GM12878 (cell line): ENCODE data around the gene ANK2. TPM values are rescaled to one million over a fixed set of nuclear protein-coding genes. Genes with fewer than 3 reads are reported as not detected.

Experiments
- ATAC-seq: fragments of 200-7000 bp; cut with Tn5 transposase; 3 replicates; pipeline ENCODE4 v1.9.1; 2020; ENCODE audit warnings: mild to moderate bottlenecking, moderate library complexity
- BruUV-seq: library from RNA; stranded (reverse); fragments of 400-500 nt; replicated peaks from 2 replicates; lab custom pipeline; 2021; lab: Mats Ljungman, UMichigan
- CTCF ChIA-PET: fragments of 300-600 bp; sonication (Branson Sonifier 250); formaldehyde crosslinking; extraction: SDS; loops from one replicate; lab custom pipeline; 2021; ENCODE audit warnings: inconsistent platforms; lab: Yijun Ruan, JAX
- POLR2A ChIA-PET: fragments of 350-600 bp; formaldehyde crosslinking; extraction: SDS; loops from one replicate; lab custom pipeline; 2021; ENCODE audit warnings: inconsistent platforms; lab: Charles Lee
- RAD21 ChIA-PET: fragments of 300-600 bp; sonication (Branson Sonifier 250); formaldehyde crosslinking; loops from one replicate; lab custom pipeline; 2023; ENCODE audit warnings: antibody characterized with exemption; ENCODE audit not compliant: unreplicated experiment; lab: Charles Lee
- SMC1A ChIA-PET: fragments of 300-600 bp; sonication (Branson Sonifier 250); formaldehyde crosslinking; loops from one replicate; lab custom pipeline; 2023; ENCODE audit not compliant: unreplicated experiment, uncharacterized antibody; lab: Charles Lee
- DNase-seq: peaks from one replicate; pipeline ENCODE4 v3.0.0-alpha.2; 2011; ENCODE audit warnings: low read depth, low spot score
- FAIRE-seq: peaks from 3 replicates; lab custom pipeline; 2011; peaks lifted over from hg19 to GRCh38; lab: Jason Lieb, UNC
- H2AFZ ChIP-seq: 2 replicates; pipeline ENCODE4 v1.6.0; 2011; ENCODE audit warnings: low read depth, low read length, control low read depth; ENCODE audit not compliant: control insufficient read depth
- H3K27ac ChIP-seq: 2 replicates; pipeline ENCODE4 v1.5.1; 2011; ENCODE audit warnings: control low read depth; ENCODE audit not compliant: control insufficient read depth, insufficient read depth
- H3K27me3 ChIP-seq, 2 experiments: replicated peaks in 1 of 2; 2 replicates each; pipeline versions ENCODE4 v1.6.0 to v1.6.1; 2011; ENCODE audit warnings: low read length in 1 of 2; ENCODE audit not compliant: control insufficient read depth in 2 of 2, insufficient read depth in 2 of 2
- H3K36me3 ChIP-seq, 2 experiments: 2 replicates each; pipeline ENCODE4 v1.5.1; 2011; ENCODE audit warnings: low read length in 1 of 2; ENCODE audit not compliant: control insufficient read depth in 2 of 2, insufficient read depth in 2 of 2
- H3K4me1 ChIP-seq: 2 replicates; pipeline ENCODE4 v1.6.1; 2011; ENCODE audit warnings: mild to moderate bottlenecking, low read length, moderate library complexity, mixed read lengths; ENCODE audit not compliant: control insufficient read depth, insufficient read depth
- H3K4me2 ChIP-seq: 2 replicates; pipeline ENCODE4 v1.6.0; 2011; ENCODE audit warnings: control low read depth; ENCODE audit not compliant: control insufficient read depth, insufficient read depth
- H3K4me3 ChIP-seq: fragments of 200-600 bp; sonication (generic); 2 replicates; pipeline ENCODE4 v1.5.1; 2016
- H3K79me2 ChIP-seq: 2 replicates; pipeline ENCODE4 v1.6.0; 2011; ENCODE audit warnings: low read length; ENCODE audit not compliant: control insufficient read depth, insufficient read depth
- H3K9ac ChIP-seq: 2 replicates; pipeline ENCODE4 v1.8.0; 2011; ENCODE audit warnings: low read length, control low read depth, mixed read lengths; ENCODE audit not compliant: control insufficient read depth, insufficient read depth
- H3K9me3 ChIP-seq: replicated peaks from 3 replicates; pipeline ENCODE4 v1.5.1; 2011; ENCODE audit warnings: mild to moderate bottlenecking, low read length; ENCODE audit not compliant: control insufficient read depth, insufficient read depth
- H4K20me1 ChIP-seq: 2 replicates; pipeline ENCODE4 v1.6.0; 2011; ENCODE audit not compliant: control insufficient read depth, insufficient read depth
- BCL3 ChIP-seq: IDR thresholded peaks from 2 replicates; pipeline ENCODE4 v1.6.1; 2011; ENCODE audit warnings: borderline replicate concordance, low read depth, mild to moderate bottlenecking, moderate library complexity, low read length; ENCODE audit not compliant: insufficient read depth, poor library complexity, severe bottlenecking
- CBFB ChIP-seq: IDR thresholded peaks from 2 replicates; pipeline ENCODE4 v1.6.1; 2016; ENCODE audit warnings: antibody characterized with exemption, low read depth
- CHD2 ChIP-seq: IDR thresholded peaks from 2 replicates; pipeline ENCODE4 v1.6.1; 2011; ENCODE audit warnings: low read depth, low read length, improper control_type of control experiment, borderline replicate concordance
- EP300 ChIP-seq, 2 experiments: fragments of 150-350 bp in 1 of 2; IDR thresholded peaks; 2 replicates each; pipeline ENCODE4 v1.6.1; 2011 to 2012; ENCODE audit warnings: low read depth in 2 of 2, low read length in 2 of 2, borderline replicate concordance in 1 of 2, improper control_type of control experiment in 1 of 2, inconsistent platforms in 1 of 2; ENCODE audit not compliant: control insufficient read depth in 1 of 2
- ETV6 ChIP-seq, 2 experiments: fragments of 450-650 bp in 1 of 2; IDR thresholded peaks in 1 of 2; conservative IDR thresholded peaks in 1 of 2; 2 replicates each; pipeline ENCODE4 v1.6.1; 2014; ENCODE audit warnings: antibody characterized with exemption in 1 of 2, borderline replicate concordance in 1 of 2, low read depth in 1 of 2, mild to moderate bottlenecking in 1 of 2, moderate library complexity in 1 of 2
- EZH2 ChIP-seq: IDR thresholded peaks from 2 replicates; pipeline ENCODE4 v1.6.1; 2012; ENCODE audit warnings: low read depth, mild to moderate bottlenecking, control low read depth, inconsistent platforms, low read length, borderline replicate concordance; ENCODE audit not compliant: control insufficient read depth
- GABPA ChIP-seq: IDR thresholded peaks from 2 replicates; pipeline ENCODE4 v1.6.1; 2014; ENCODE audit warnings: antibody characterized with exemption, low read depth, mild to moderate bottlenecking, inconsistent platforms
- KAT2A ChIP-seq: conservative IDR thresholded peaks from 2 replicates; pipeline ENCODE4 v1.6.1; 2011; ENCODE audit warnings: low read depth, low read length; ENCODE audit not compliant: control insufficient read depth
- NBN ChIP-seq: fragments of 450-650 bp; IDR thresholded peaks from 2 replicates; pipeline ENCODE4 v1.6.1; 2016
- NFYA ChIP-seq: IDR thresholded peaks from 2 replicates; pipeline ENCODE4 v1.6.1; 2011; ENCODE audit warnings: low read depth, mild to moderate bottlenecking, low read length, improper control_type of control experiment, borderline replicate concordance
- RBBP5 ChIP-seq: fragments of 200-600 bp; sonication (generic); conservative IDR thresholded peaks from 2 replicates; pipeline ENCODE4 v1.6.1; 2016
- RFX5 ChIP-seq: IDR thresholded peaks from 2 replicates; pipeline ENCODE4 v1.6.1; 2011; ENCODE audit warnings: low read depth, low read length, improper control_type of control experiment
- SIN3A ChIP-seq: IDR thresholded peaks from 2 replicates; pipeline ENCODE4 v1.6.1; 2012; ENCODE audit warnings: low read depth, low read length, improper control_type of control experiment
- SIX5 ChIP-seq: IDR thresholded peaks from 2 replicates; pipeline ENCODE4 v1.6.1; 2011; ENCODE audit warnings: mild to moderate bottlenecking, low read depth, low read length, moderate library complexity; ENCODE audit not compliant: severe bottlenecking
- SUZ12 ChIP-seq: fragments of 200-600 bp; sonication (generic); IDR thresholded peaks from one replicate; pipeline ENCODE4 v1.6.1; 2018; ENCODE audit warnings: antibody characterized with exemption, mild to moderate bottlenecking; ENCODE audit not compliant: unreplicated experiment
- ZNF687 ChIP-seq: fragments of 450-650 bp; IDR thresholded peaks from 2 replicates; pipeline ENCODE4 v1.6.1; 2017; ENCODE audit warnings: mild to moderate bottlenecking, moderate library complexity
- WGBS: methylation state at CpG from one replicate; pipeline ENCODE4 v1.1.6; 2016; ENCODE audit warnings: low lambda C conversion rate; ENCODE audit not compliant: insufficient replicate concordance, insufficient coverage; ENCODE audit errors: missing lambda C conversion rate; 5-methylcytosine and 5-hydroxymethylcytosine counted together
- in situ Hi-C: fragments of 300-500 bp; cut with MboI; formaldehyde crosslinking; loops from 9 replicates; pipeline ENCODE4 v1.14.3; 2018; ENCODE audit warnings: mixed read lengths
- intact Hi-C: fragments of 100-400 bp; cut with micrococcal nuclease; formaldehyde crosslinking; loops from one replicate; pipeline ENCODE4 v1.14.2; 2022; ENCODE audit not compliant: unreplicated experiment
- polyA plus RNA-seq, 11 experiments: library from polyadenylated mRNA; depleted of rRNA in 4 of 11; unstranded in 6 of 11; stranded (reverse) in 5 of 11; fragments of >200 nt; fragmentation: Nextera tagmentation in 4 of 11; fragmentation: Illumina TruSeq in 1 of 11; extraction: Ambion mirVana in 4 of 11; extraction: Trizol in 1 of 11; gene quantifications; 1 replicate in 1 of 11; 2 replicates in 10 of 11; pipeline versions ENCODE4 v1.2.1 to v1.2.3, GENCODE V29; 2011 to 2016; ENCODE audit warnings: inconsistent platforms in 2 of 11, missing spikeins in 2 of 11, low read depth in 1 of 11
- total RNA-seq, 4 experiments: library from RNA; depleted of rRNA in 3 of 4; stranded (reverse); fragments of >200 nt in 3 of 4; fragmentation: Illumina TruSeq in 1 of 4; extraction: Trizol in 1 of 4; gene quantifications; 2 replicates each; pipeline versions ENCODE4 v1.2.1 to v1.2.3, GENCODE V29; 2013 to 2021
- TF ChIP-seq, protein P1 (sequence below): fragments of 450-650 bp; conservative IDR thresholded peaks from 2 replicates; pipeline ENCODE4 v1.6.1; 2017; ENCODE audit warnings: mild to moderate bottlenecking, moderate library complexity

Gene ANK2
- total and polyA plus RNA-seq, 10 of the 15 experiments (the other 5 are each of a cell fraction or from before 2014, with no cell fraction given), result 1.6 to 13.0 (median 4.1) TPM

DNA sequence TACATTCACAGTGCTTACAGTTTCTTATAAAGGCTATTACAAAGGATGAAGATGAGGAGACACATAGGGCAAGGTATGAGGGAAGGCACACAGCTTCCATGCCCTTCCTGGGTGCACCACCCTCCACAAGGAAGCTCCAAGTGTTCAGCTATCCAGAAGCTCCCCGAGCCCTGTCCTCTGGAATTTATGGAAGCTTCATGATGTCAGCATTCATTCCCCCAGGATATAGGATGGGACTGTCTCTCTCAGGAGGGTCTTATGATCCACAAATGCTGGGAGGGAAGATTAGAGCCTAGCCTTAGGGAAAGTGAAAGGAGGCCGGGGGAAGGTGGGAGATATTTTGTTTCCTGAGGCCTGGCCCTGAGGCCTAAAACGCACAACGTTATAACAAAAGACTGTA is 236.0 kb downstream of the ANK2 start:
- Histone ChIP-seq H3K36me3 (no peaks in the 10 kb centered on the region), H3K4me1 (no peaks in the 10 kb centered on the region), H3K9me3 (no peaks in the 10 kb centered on the region), H4K20me1 (no peaks in the 10 kb centered on the region), H3K4me3 (no peak overlapping the region), H3K9ac (no peak overlapping the region), H3K27me3 (no peaks in the 10 kb centered on the region), H3K79me2 (no peaks in the 10 kb centered on the region), H3K27ac (no peak overlapping the region), H3K4me2 (no peak overlapping the region), H2AFZ (no peak overlapping the region)
- 70% methylated on average over 4 of the region's 4 CpGs for WGBS
- in situ Hi-C loops, result no loop called here
- DNase-seq (no peak), FAIRE-seq (no peak), ATAC-seq (no peak)
- SMC1A ChIA-PET, result no interaction called here
- TF ChIP-seq BCL3, result no peak
- TF ChIP-seq EP300 (IDR thresholded peaks at IDR 0.05; ENCODE audit: borderline replicate concordance in 1 of 2, control insufficient read depth in 1 of 2, low read depth in 2 of 2, low read length in 2 of 2), result no peak
- TF ChIP-seq RFX5, result no peak
- no peak for TF ChIP-seq NFYA
- TF ChIP-seq EZH2, result no peak
- no peak for TF ChIP-seq CHD2
- no peak for TF ChIP-seq SUZ12
- TF ChIP-seq RBBP5, result no peak
- no peak for TF ChIP-seq SIX5
- TF ChIP-seq NBN, result no peak
- no peak for TF ChIP-seq SIN3A
- TF ChIP-seq KAT2A, result no peak
- TF ChIP-seq ETV6 (conservative IDR thresholded peaks at IDR 0.05 in 1 of 2, IDR thresholded peaks at IDR 0.05 in 1 of 2; ENCODE audit: borderline replicate concordance in 1 of 2, low read depth in 1 of 2), result no peak
- TF ChIP-seq, protein P1, sequence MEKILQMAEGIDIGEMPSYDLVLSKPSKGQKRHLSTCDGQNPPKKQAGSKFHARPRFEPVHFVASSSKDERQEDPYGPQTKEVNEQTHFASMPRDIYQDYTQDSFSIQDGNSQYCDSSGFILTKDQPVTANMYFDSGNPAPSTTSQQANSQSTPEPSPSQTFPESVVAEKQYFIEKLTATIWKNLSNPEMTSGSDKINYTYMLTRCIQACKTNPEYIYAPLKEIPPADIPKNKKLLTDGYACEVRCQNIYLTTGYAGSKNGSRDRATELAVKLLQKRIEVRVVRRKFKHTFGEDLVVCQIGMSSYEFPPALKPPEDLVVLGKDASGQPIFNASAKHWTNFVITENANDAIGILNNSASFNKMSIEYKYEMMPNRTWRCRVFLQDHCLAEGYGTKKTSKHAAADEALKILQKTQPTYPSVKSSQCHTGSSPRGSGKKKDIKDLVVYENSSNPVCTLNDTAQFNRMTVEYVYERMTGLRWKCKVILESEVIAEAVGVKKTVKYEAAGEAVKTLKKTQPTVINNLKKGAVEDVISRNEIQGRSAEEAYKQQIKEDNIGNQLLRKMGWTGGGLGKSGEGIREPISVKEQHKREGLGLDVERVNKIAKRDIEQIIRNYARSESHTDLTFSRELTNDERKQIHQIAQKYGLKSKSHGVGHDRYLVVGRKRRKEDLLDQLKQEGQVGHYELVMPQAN, result no peak
- no peak for TF ChIP-seq ZNF687
- no peak for TF ChIP-seq GABPA
- no peak for TF ChIP-seq CBFB
- RAD21 ChIA-PET, result no interaction called here
- POLR2A ChIA-PET, result no interaction called here
- intact Hi-C loops, result no loop called here
- CTCF ChIA-PET, result no interaction called here
- no TSS peak for BruUV-seq
